WTC11 (cell line): ENCODE results near the gene KIRREL3. TPM values are rescaled to one million over a fixed set of nuclear protein-coding genes. Genes with fewer than 3 reads are reported as not detected.

Source experiments
- ATAC-seq: fragments of 200-7000 bp; cut with Tn5 transposase; 2 replicates; pipeline ENCODE4 v1.10.0; 2021; ENCODE audit warnings: mild to moderate bottlenecking, moderate library complexity
- CTCF ChIA-PET: fragments of 300-600 bp; sonication (Branson Sonifier 250); formaldehyde crosslinking; loops from one replicate; lab custom pipeline; 2021; ENCODE audit warnings: antibody characterized with exemption; lab: Charles Lee
- POLR2A ChIA-PET: fragments of 350-600 bp; sonication (Branson Sonifier 250); formaldehyde crosslinking; loops from one replicate; lab custom pipeline; 2021; ENCODE audit warnings: antibody characterized with exemption; lab: Charles Lee
- DNase-seq: peaks from one replicate; pipeline ENCODE4 v3.0.0; 2021; ENCODE audit warnings: low spot score
- H3K27ac Mint-ChIP-seq: 2 replicates; pipeline ENCODE4 v1.8.0; 2021; ENCODE audit warnings: mixed read lengths
- H3K27me3 Mint-ChIP-seq: 2 replicates; pipeline ENCODE4 v1.8.0; 2021; ENCODE audit warnings: low read depth, mild to moderate bottlenecking, moderate library complexity, mixed read lengths
- H3K36me3 Mint-ChIP-seq: 2 replicates; pipeline ENCODE4 v1.8.0; 2021; ENCODE audit warnings: mixed read lengths
- H3K4me1 Mint-ChIP-seq: 2 replicates; pipeline ENCODE4 v1.8.0; 2022; ENCODE audit warnings: mixed read lengths
- H3K4me3 Mint-ChIP-seq: 2 replicates; pipeline ENCODE4 v1.8.0; 2021; ENCODE audit warnings: mild to moderate bottlenecking, moderate library complexity, mixed read lengths
- H3K9me3 Mint-ChIP-seq: 2 replicates; pipeline ENCODE4 v1.8.0; 2021; ENCODE audit warnings: mixed read lengths
- CBFB ChIP-seq: sonication (generic); formaldehyde crosslinking; IDR thresholded peaks from 2 replicates; pipeline ENCODE4 v1.8.1; 2022; ENCODE audit warnings: mild to moderate bottlenecking, low read depth, missing genetic modification reagents
- E2F1 ChIP-seq: sonication (generic); formaldehyde crosslinking; IDR thresholded peaks from 2 replicates; pipeline ENCODE4 v1.8.0; 2022; ENCODE audit warnings: mild to moderate bottlenecking, missing genetic modification reagents
- E2F4 ChIP-seq: sonication (generic); formaldehyde crosslinking; IDR thresholded peaks from 2 replicates; pipeline ENCODE4 v1.8.1; 2022; ENCODE audit warnings: low read depth, mild to moderate bottlenecking, moderate library complexity, missing genetic modification reagents, borderline replicate concordance
- E2F5 ChIP-seq: sonication (generic); formaldehyde crosslinking; IDR thresholded peaks from 2 replicates; pipeline ENCODE4 v1.8.1; 2022; ENCODE audit warnings: mild to moderate bottlenecking, moderate library complexity, missing genetic modification reagents
- GTF2I ChIP-seq: fragments of 250-450 bp; sonication (Bioruptor Pico); conservative IDR thresholded peaks from 2 replicates; pipeline ENCODE4 v1.4.0; 2021; ENCODE audit warnings: mild to moderate bottlenecking
- KAT7 ChIP-seq: sonication (generic); formaldehyde crosslinking; IDR thresholded peaks from 2 replicates; pipeline ENCODE4 v1.8.1; 2023; ENCODE audit warnings: missing genetic modification reagents, mild to moderate bottlenecking, borderline replicate concordance
- MYBL2 ChIP-seq: sonication (generic); formaldehyde crosslinking; IDR thresholded peaks from 2 replicates; pipeline ENCODE4 v1.8.1; 2023; ENCODE audit warnings: mild to moderate bottlenecking, moderate library complexity, missing genetic modification reagents
- NR1H2 ChIP-seq: sonication (generic); formaldehyde crosslinking; IDR thresholded peaks from 2 replicates; pipeline ENCODE4 v1.9.0; 2021; ENCODE audit warnings: mild to moderate bottlenecking, moderate library complexity, missing genetic modification reagents
- OVOL2 ChIP-seq: fragments of 250-450 bp; sonication (Bioruptor Pico); IDR thresholded peaks from 2 replicates; pipeline ENCODE4 v1.9.0; 2021; ENCODE audit warnings: mild to moderate bottlenecking, borderline replicate concordance
- RORB ChIP-seq: fragments of 250-450 bp; sonication (Bioruptor Pico); IDR thresholded peaks from 2 replicates; pipeline ENCODE4 v1.9.0; 2021; ENCODE audit warnings: mild to moderate bottlenecking
- STAT6 ChIP-seq: sonication (generic); formaldehyde crosslinking; conservative IDR thresholded peaks from 2 replicates; pipeline ENCODE4 v1.8.1; 2023; ENCODE audit warnings: mild to moderate bottlenecking, low read depth, missing genetic modification reagents, moderate library complexity
- TEAD1 ChIP-seq: sonication (generic); formaldehyde crosslinking; IDR thresholded peaks from 2 replicates; pipeline ENCODE4 v1.8.0; 2022; ENCODE audit warnings: mild to moderate bottlenecking, missing genetic modification reagents
- ZNF138 ChIP-seq: sonication (generic); formaldehyde crosslinking; conservative IDR thresholded peaks from 2 replicates; pipeline ENCODE4 v1.8.1; 2022; ENCODE audit warnings: mild to moderate bottlenecking, moderate library complexity, missing genetic modification reagents
- ZNF281 ChIP-seq: sonication (generic); formaldehyde crosslinking; IDR thresholded peaks from 2 replicates; pipeline ENCODE4 v1.8.0; 2023; ENCODE audit warnings: mild to moderate bottlenecking, missing genetic modification reagents
- ZNF416 ChIP-seq: fragments of 250-450 bp; sonication (Bioruptor Pico); IDR thresholded peaks from 2 replicates; pipeline ENCODE4 v1.9.0; 2021; ENCODE audit warnings: mild to moderate bottlenecking, inconsistent platforms
- ZNF532 ChIP-seq: fragments of 250-450 bp; sonication (Bioruptor Pico); IDR thresholded peaks from 2 replicates; pipeline ENCODE4 v1.9.0; 2021; ENCODE audit warnings: mild to moderate bottlenecking, borderline replicate concordance
- total RNA-seq: library from RNA; stranded (reverse); gene quantifications from 3 replicates; pipeline ENCODE4 v1.2.3, GENCODE V29; 2021

Gene KIRREL3
- total RNA-seq, 1 experiment from 2014 or later: 0.59 TPM

- ATAC-seq: no peak
- TF ChIP-seq RORB (CRISPR knock-in tag): no peak
- no peak for TF ChIP-seq MYBL2 (CRISPR knock-in tag)
- TF ChIP-seq KAT7 (CRISPR knock-in tag): no peak
- no peak for TF ChIP-seq ZNF138
- no peak for TF ChIP-seq GTF2I
- no peak for TF ChIP-seq NR1H2 (CRISPR knock-in tag)
- no peak for TF ChIP-seq ZNF416 (CRISPR knock-in tag)
- TF ChIP-seq E2F1 (CRISPR knock-in tag): no peak
- TF ChIP-seq E2F4 (CRISPR knock-in tag): no peak
- TF ChIP-seq TEAD1 (CRISPR knock-in tag): no peak
- TF ChIP-seq, all 79 proteins: peak for 0
- Mint-ChIP-seq H3K27ac (no peak overlapping the region), H3K9me3 (no peaks in the 10 kb centered on the region), H3K4me1 (peaks cover 3% of the 10 kb centered on the region; the same call in 1 of the 2 replicates), H3K4me3 (no peak overlapping the region), H3K36me3 (no peaks in the 10 kb centered on the region), H3K27me3 (no peaks in the 10 kb centered on the region; the same call in 1 of the 2 replicates)
- POLR2A ChIA-PET: no interaction called here
- DNase-seq: no peak
- CTCF ChIA-PET: interaction anchor here (1.5 to 1.6 kb wide), 2 partner anchors 37 to 167 kb away, joined by 4 to 5 read pairs; no protein-coding TSS in a partner anchor
Observed at GRCh38 chr11:126477535-126478305, 522.9 kb downstream of the KIRREL3 start.

- no peak for ATAC-seq
- CTCF ChIA-PET: interaction anchor here (1.5 to 1.6 kb wide), 2 partner anchors 36 to 166 kb away, joined by 4 to 5 read pairs; no protein-coding TSS in a partner anchor
- no peak for TF ChIP-seq ZNF532 (CRISPR knock-in tag)
- TF ChIP-seq OVOL2 (CRISPR knock-in tag): no peak
- TF ChIP-seq CBFB (CRISPR knock-in tag): no peak
Observed at GRCh38 chr11:126476977-126477376, 523.6 kb downstream of the KIRREL3 start.

GRCh38 chr11:126476266-126476924, 524.2 kb downstream of the KIRREL3 start:
- no peaks in the 10 kb centered on the region for H3K36me3 Mint-ChIP-seq
- ChIA-PET CTCF (interaction anchor here (1.5 kb wide), 1 partner anchor 166 kb away, joined by 4 read pairs; no protein-coding TSS in a partner anchor), POLR2A (no interaction called here)
- H3K27me3 Mint-ChIP-seq: no peaks in the 10 kb centered on the region; the same call in 1 of the 2 replicates
- H3K9me3 Mint-ChIP-seq: no peaks in the 10 kb centered on the region
- H3K27ac Mint-ChIP-seq: no peak overlapping the region
- peaks cover 3% of the 10 kb centered on the region; the same call in 1 of the 2 replicates for H3K4me1 Mint-ChIP-seq
- DNase-seq (no peak), ATAC-seq (no peak)
- H3K4me3 Mint-ChIP-seq: no peak overlapping the region
- TF ChIP-seq STAT6 (CRISPR knock-in tag) (no peak), NR1H2 (CRISPR knock-in tag) (no peak), E2F5 (no peak), ZNF281 (CRISPR knock-in tag) (no peak), CBFB (CRISPR knock-in tag) (no peak)

More at GRCh38 chr11:126476977-126477376, 523.6 kb downstream of the KIRREL3 start:
- Mint-ChIP-seq H3K27me3 (no peaks in the 10 kb centered on the region; the same call in 1 of the 2 replicates), H3K27ac (no peak overlapping the region), H3K36me3 (no peaks in the 10 kb centered on the region), H3K4me3 (no peak overlapping the region), H3K4me1 (peaks cover 3% of the 10 kb centered on the region; the same call in 1 of the 2 replicates), H3K9me3 (no peaks in the 10 kb centered on the region)
- POLR2A ChIA-PET: no interaction called here
- no peak for DNase-seq
